Mucosa of rectum (tissue), 2 donors: ENCODE data around the gene STAMBPL1.

Experiments used
- H3K27ac ChIP-seq, 2 donors: one replicate each; pipeline ENCODE4 v1.7.0; 2013; ENCODE audit warnings: inconsistent platforms in 2 of 2, low read depth in 2 of 2, low read length in 2 of 2
- H3K27me3 ChIP-seq, 2 donors: one replicate each; pipeline ENCODE4 v1.7.0; 2013; ENCODE audit warnings: low read length in 2 of 2; ENCODE audit not compliant: control insufficient read depth in 2 of 2, insufficient read depth in 2 of 2
- H3K36me3 ChIP-seq, 2 donors: one replicate each; pipeline ENCODE4 v1.7.0; 2013; ENCODE audit warnings: low read length in 2 of 2; ENCODE audit not compliant: control insufficient read depth in 2 of 2, insufficient read depth in 2 of 2
- H3K4me1 ChIP-seq, 2 donors: one replicate each; pipeline ENCODE4 v1.7.0; 2013; ENCODE audit warnings: low read length in 2 of 2, mild to moderate bottlenecking in 1 of 2; ENCODE audit not compliant: control insufficient read depth in 2 of 2, insufficient read depth in 2 of 2
- H3K4me3 ChIP-seq, 2 donors: one replicate each; pipeline ENCODE4 v1.7.0; 2013; ENCODE audit warnings: low read length in 2 of 2
- H3K9ac ChIP-seq, 2 donors: one replicate each; pipeline ENCODE4 v1.7.0; 2013; ENCODE audit warnings: low read length in 2 of 2, low read depth in 1 of 2, mild to moderate bottlenecking in 1 of 2
- H3K9me3 ChIP-seq, 2 donors: one replicate each; pipeline ENCODE4 v1.7.0; 2013; ENCODE audit warnings: low read length in 2 of 2; ENCODE audit not compliant: control insufficient read depth in 2 of 2
- donor health status: healthy.
- donor health status: Normal muscosa, but diverticular disease.

The STAMBPL1 gene

DNA sequence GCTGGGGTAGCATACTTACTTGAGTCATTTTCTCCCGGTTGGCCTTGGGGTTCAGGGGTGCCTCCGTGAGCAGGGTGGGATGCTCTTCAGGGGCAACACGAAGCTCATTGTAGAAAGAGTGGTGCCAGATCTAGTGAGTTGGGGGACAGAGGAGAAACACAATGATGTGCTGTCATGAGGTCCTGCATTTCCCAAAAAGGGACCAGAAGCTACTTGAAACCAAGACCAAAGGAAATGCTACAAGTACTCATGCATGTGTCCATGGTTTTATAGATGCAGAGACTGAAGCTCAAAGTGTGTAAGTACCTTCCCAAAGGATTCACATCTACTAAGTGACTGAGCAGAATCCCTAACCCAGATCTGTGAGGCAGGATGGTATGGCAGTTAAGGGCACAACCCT, 63.7 kb downstream of the STAMBPL1 start:
- no peak overlapping the region for H3K4me3 ChIP-seq
- H3K4me1 ChIP-seq = no peaks in the 10 kb centered on the region
- peaks cover 16 to 25% of the 10 kb centered on the region in 2 donors for H3K36me3 ChIP-seq
- no peaks in the 10 kb centered on the region for H3K9me3 ChIP-seq
- H3K27ac ChIP-seq = no peak overlapping the region
- no peak overlapping the region for H3K9ac ChIP-seq
- H3K27me3 ChIP-seq = no peaks in the 10 kb centered on the region

DNA sequence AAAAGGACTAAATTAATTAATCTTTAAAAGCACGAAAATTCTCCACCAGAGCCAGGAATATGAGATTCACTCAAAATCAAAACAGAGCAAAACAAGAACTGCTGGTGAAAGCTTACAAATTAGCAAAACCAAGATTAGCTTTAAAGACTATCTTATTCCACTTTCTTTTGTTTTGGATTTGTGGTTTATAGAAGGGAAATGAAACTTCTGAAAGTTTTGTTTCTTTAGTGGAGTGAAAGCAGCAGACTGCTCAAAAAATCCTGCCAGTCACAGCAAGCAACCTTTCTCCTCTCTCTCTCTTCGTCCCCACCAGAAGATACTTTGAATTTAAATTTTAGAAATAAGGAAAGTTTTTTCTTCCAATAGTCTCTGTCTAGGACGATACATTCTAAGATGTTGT, 64.8 kb downstream of the STAMBPL1 start:
- no peak overlapping the region for H3K4me3 ChIP-seq

DNA sequence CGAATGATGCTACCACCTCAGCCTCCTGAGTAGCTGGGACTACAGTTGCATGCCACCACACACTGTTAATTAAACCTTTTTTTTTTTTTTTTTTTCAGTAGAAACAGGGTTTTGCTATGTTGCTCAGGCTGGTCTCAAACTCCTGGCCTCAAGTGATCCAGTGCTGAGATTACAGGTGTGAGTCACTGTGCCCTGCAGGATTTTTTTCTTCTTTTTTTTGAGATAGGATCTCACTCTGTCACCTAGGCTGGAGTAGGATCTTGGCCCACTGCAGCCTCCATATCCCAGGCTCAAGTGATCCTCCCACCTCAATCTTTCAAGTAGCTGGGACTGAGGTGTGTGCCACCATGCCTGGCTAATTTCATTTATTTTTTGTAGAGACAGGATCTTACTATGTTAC, 66.2 kb downstream of the STAMBPL1 start:
- Histone ChIP-seq H3K27ac (no peak overlapping the region), H3K4me1 (peaks cover 0 to 5% of the 10 kb centered on the region in 2 donors), H3K9me3 (no peaks in the 10 kb centered on the region), H3K36me3 (peaks cover 3 to 10% of the 10 kb centered on the region in 2 donors), H3K27me3 (no peaks in the 10 kb centered on the region), H3K4me3 (no peak overlapping the region), H3K9ac (no peak overlapping the region)

More for the DNA sequence above, 64.8 kb downstream of the STAMBPL1 start:
- H3K27me3 ChIP-seq = no peaks in the 10 kb centered on the region
- H3K9me3 ChIP-seq = no peaks in the 10 kb centered on the region
- H3K9ac ChIP-seq = no peak overlapping the region
- no peaks in the 10 kb centered on the region for H3K4me1 ChIP-seq
- peaks cover 8 to 15% of the 10 kb centered on the region in 2 donors for H3K36me3 ChIP-seq
- H3K27ac ChIP-seq = no peak overlapping the region

DNA sequence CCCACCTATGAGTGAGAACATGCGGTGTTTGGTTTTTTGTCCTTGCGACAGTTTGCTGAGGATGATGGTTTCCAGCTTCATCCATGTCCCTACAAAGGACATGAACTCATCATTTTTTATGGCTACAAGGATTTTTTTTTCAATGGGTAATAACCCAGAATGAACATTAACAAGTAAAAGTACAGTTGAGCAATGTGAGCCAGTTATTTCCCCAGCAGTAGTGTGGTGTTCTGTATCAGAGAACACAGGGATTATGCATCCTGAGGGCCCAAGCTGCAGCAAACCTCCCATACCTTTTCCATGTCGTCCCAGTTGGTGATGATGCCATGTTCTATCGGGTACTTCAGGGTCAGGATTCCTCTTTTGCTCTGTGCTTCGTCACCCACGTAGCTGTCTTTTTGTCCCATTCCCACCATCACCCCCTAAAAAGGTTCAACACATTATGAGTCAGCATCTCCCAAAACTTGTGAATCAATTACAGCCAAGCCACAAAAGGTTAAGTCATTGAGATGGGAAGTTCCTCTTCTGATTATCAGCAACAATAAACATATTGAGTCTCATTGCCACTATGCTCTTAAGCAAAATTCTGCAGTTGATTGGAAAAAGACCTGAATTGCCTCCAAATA, 67.0 kb downstream of the STAMBPL1 start:
- Histone ChIP-seq H3K9me3 (no peaks in the 10 kb centered on the region), H3K4me3 (no peak overlapping the region), H3K27ac (no peak overlapping the region), H3K9ac (no peak overlapping the region), H3K36me3 (peaks cover 0 to 4% of the 10 kb centered on the region in 2 donors), H3K27me3 (no peaks in the 10 kb centered on the region), H3K4me1 (peaks cover 0 to 5% of the 10 kb centered on the region in 2 donors)

DNA sequence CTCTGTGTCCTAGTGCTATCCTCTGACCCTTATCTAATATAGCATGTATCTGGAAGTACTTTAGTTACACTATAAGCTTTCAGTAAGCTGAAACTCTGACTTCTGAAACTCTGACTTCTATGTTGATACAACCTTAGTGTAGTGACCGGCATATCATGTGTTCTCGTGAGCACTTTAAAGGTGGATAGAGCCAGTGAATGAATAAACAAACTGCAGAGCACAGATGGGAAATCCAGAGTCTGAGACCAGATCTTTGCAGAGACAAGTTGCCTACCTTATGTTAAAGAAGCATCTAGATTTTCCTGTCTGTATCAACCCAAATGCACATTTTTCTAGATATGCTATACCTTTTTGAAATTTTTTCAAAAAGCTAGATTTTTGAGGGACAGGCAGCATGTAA, 69.0 kb downstream of the STAMBPL1 start:
- no peaks in the 10 kb centered on the region for H3K27me3 ChIP-seq
- no peaks in the 10 kb centered on the region for H3K9me3 ChIP-seq
- H3K27ac ChIP-seq = no peak overlapping the region
- H3K9ac ChIP-seq = peak overlapping the region in 1 of 2 donors; percentile 42
- peak overlapping the region in 1 of 2 donors; percentile 28 for H3K4me3 ChIP-seq
- H3K4me1 ChIP-seq = peaks cover 0 to 5% of the 10 kb centered on the region in 2 donors
- H3K36me3 ChIP-seq = peaks cover 0 to 4% of the 10 kb centered on the region in 2 donors

DNA sequence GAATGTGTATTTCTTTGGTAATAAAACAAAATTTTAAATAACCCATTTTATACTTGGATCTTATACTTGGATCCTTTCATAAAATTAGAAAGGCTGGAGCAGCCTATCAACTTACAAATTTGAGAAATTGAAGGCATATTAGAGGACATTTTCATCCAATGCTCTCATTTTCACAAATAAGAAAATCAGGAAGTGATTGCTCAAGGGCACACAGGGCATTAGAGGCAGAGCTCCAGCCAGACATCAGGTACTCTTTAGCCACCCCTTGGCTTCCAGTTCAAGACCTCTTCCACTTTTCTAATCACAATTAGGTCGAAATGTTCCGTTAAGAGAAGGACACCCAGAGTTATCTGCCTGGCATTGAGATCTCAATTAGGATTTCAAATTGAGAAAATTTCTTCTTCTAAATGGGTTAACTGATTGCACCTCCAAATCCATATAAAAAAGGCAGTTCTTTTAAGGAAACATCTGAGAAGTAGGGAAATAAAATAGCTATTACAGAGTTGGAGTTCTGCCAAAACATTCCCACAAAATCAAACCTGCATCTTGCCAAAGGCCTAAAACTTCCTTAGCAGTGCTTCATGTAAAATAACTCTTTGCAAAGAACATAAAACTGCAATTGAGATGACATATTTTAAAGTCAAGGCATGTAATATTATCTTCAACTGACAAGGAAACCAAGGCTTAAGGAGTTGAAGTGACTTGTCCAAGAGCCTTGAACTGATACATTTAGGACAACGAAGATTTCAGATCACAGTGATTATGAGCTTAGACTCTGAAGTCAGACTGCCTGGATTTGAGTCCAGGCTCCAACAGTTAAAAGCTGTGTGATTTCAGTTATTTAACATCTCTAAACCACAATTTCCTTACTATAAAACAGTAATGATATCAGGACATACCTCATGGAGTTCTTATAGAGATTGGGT, 70.1 kb downstream of the STAMBPL1 start:
- Histone ChIP-seq H3K4me1 (peaks cover 0 to 5% of the 10 kb centered on the region in 2 donors), H3K9me3 (no peaks in the 10 kb centered on the region)

DNA sequence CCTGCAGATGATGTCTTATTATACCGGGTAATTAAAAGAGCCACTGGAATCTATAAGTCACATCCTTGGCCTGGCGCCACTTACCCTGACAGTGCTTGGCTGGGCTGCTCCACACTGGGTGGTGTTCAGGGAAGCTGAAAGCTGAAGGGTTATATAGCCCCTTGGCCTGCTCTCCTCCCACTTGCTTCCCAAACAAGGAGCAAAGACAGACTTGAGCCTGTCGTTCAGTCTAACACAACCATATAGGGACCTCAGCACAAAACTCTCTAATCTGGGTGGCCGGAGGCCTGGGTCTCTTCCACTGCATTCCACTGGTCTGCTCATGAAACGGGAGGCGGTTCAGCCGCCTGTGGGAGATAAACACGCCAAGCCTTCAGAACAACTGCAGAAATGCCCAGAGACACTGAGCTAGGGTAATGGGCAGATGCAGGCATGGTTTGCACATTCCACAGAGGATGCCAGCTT, 72.6 kb downstream of the STAMBPL1 start, which contains the start of gene ACTA2:
TSS of gene ACTA2 (minus strand) at position 127 of the 465 bp plus-strand sequence. CDS start 3,843 bp downstream, outside the sequence.
- no peaks in the 10 kb centered on the region for H3K27me3 ChIP-seq
- no peaks in the 10 kb centered on the region for H3K36me3 ChIP-seq
- peak within 1 kb of the TSS in 1 of 2 donors; percentile 54 for H3K9ac ChIP-seq
- H3K4me3 ChIP-seq = peak within 1 kb of the TSS; percentile 11 to 46
- H3K4me1 ChIP-seq = peaks cover 0 to 5% of the 10 kb centered on the region in 2 donors
- H3K9me3 ChIP-seq = no peaks in the 10 kb centered on the region
- peak within 1 kb of the TSS; percentile 76 to 81 for H3K27ac ChIP-seq

More for the DNA sequence above, 70.1 kb downstream of the STAMBPL1 start:
- peaks cover 0 to 4% of the 10 kb centered on the region in 2 donors for H3K36me3 ChIP-seq
- peak overlapping the region in 1 of 2 donors; percentile 46 for H3K4me3 ChIP-seq
- no peaks in the 10 kb centered on the region for H3K27me3 ChIP-seq
- peak overlapping the region in 1 of 2 donors; percentile 36 for H3K9ac ChIP-seq
- H3K27ac ChIP-seq = peak overlapping the region; percentile 79 to 81

DNA sequence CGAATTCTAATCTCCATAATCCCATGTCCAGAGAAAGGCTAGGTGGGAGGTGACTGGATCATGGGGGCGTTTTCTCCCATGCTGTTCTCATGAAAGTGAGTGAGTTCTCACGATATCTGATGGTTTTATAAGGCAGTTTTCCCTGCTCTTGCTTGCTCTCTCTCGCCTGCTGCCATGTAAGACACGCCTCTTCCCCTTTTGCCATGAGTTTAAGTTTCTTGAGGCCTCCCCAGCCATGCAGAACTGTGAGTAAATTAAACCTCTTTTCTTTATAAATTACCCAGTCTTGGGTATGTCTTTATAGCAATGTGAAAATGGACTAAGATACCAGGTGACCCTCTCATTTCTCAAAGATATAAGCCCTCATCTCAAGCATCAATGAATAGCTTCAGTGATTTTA, 73.6 kb downstream of the STAMBPL1 start:
- Histone ChIP-seq H3K36me3 (no peaks in the 10 kb centered on the region), H3K4me1 (peaks cover 0 to 5% of the 10 kb centered on the region in 2 donors), H3K9ac (no peak overlapping the region), H3K9me3 (no peaks in the 10 kb centered on the region), H3K4me3 (no peak overlapping the region), H3K27me3 (no peaks in the 10 kb centered on the region), H3K27ac (peak overlapping the region; percentile 76 to 81)

DNA sequence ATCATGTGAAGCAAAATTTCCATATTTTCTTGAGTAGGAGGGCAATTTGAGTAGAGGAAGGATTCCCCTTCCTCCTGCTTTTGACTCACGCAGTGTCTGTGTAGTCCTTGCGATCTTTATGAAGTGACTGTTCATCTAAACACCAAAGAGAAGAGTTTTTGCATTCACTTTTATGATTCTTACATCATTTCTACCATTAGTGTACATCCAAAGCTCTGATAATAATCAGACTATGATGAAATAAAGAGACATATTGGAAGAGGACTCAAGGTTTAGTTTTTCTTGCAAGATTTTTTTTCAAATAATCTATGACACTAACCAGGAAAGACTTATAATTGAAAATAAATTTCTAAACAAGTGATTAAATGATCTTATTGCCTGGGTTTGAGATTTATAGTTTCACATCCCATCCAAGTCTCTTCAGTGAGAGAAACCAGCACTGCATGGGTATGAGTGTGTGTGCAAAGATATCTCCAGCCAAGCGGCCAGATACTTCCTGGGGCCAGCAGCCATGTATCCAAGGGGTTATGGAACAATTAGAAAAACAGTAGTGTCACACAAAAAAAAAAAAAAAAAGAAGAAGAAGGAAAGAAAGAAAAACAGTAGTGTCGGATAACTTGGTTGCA, 74.5 kb downstream of the STAMBPL1 start:
- no peak overlapping the region for H3K4me3 ChIP-seq
- no peak overlapping the region for H3K9ac ChIP-seq
- no peaks in the 10 kb centered on the region for H3K36me3 ChIP-seq
- peaks cover 0 to 5% of the 10 kb centered on the region in 2 donors for H3K4me1 ChIP-seq
- H3K27me3 ChIP-seq = no peaks in the 10 kb centered on the region
- no peak overlapping the region for H3K27ac ChIP-seq
- no peaks in the 10 kb centered on the region for H3K9me3 ChIP-seq
